GM12801 (cell line): ENCODE data around the gene SNRPA1.

Experiments used
- CTCF ChIP-seq: IDR thresholded peaks from one replicate; pipeline ENCODE4 v1.5.1; 2011; ENCODE audit warnings: control low read depth; ENCODE audit not compliant: insufficient read length; ENCODE audit errors: extremely low read depth

SNRPA1 gene

DNA sequence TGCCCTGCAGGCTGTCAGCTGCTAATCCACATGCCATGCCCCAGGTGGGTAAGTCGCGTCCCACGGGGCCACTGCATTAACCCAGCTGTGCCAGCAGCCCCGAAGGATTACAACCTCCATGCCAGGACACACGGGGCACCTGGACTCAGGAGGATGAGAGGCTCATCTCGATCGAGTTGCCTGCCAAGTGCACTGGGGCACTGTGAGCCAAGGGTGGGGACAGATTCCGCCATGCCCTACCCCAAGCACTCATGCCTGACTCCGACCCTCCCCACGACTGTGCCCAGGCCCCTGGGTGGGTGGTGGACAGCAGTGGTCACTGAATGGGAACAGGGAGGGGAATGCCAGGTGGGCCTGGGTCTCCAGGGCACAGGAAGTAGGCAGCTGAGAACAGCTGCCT lies 20.7 kb upstream of the SNRPA1 start:
- TF ChIP-seq CTCF, result no peak

- TF ChIP-seq CTCF, result no peak
These were observed 19.5 kb upstream of the SNRPA1 start for GRCh38 chr15:101314336-101315125.

DNA sequence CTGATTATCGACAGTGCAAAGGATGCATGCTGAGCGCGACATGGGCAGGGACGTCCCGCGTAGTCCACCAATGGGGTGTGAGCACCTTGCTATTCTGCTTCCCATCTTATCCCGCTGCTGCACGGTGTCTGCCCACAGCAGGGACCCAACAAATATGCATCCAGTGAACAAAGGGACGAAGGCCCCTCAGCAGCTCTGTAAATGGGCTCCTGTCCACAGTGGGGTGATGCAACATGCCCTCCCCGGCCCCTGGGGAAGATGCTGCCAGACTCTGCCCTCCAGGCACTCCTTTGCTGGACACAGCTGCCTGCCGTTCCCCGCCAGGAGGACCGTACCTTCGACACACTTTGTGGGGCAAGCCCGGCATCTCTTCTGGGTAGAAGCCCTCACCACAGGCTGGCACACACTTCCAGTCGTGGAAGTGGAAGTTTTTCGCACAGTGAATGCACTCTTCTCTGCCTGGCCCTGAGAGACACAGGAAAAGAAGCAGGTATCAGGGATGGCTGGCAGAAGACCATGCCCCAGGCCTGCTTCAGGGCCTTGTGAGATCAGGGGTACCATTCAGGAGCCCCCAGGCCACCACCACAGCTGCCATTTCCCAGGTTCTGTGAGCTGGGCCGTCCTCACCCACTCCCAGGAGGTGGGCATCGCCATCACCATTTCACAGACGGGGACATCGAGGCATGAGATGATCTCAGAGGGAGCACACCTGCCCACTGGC lies 18.2 kb upstream of the SNRPA1 start:
- no peak for TF ChIP-seq CTCF

DNA sequence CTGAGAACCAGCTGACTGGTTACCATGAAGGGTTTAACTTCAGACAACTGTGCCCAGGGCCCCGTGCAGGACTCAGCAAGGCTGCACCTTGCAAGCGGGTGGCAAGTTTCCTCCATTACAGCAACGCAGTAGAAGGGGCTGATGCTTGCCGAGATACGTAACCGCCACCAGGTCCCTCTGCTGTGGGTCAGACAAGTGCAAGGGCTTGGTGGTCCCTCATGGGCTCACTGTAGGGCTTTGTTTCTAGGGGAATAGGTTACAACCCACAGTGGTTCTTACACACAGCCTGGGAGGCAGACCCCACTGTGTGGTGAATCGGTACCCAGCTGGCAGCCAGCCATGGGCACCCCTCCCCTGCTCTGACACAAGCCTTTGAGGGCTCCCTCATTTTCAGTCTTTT lies 15.5 kb upstream of the SNRPA1 start:
- no peak for TF ChIP-seq CTCF

DNA sequence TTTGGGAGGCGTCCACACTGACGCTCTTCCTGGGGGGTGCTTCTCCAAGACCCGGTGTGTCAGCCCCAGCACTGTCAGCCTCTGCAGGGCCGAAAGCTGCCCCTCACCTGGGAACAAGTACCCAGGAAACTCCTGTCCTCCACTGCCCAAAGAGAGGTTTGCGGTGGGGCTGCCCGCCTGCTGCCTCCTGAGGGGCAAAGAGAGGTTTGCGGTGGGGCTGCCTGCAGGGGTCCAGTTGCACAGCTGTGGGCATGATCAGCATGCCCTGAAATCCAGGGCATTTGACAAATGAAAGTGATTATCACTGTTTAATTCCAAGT lies 15.1 kb upstream of the SNRPA1 start:
- TF ChIP-seq CTCF, result no peak

DNA sequence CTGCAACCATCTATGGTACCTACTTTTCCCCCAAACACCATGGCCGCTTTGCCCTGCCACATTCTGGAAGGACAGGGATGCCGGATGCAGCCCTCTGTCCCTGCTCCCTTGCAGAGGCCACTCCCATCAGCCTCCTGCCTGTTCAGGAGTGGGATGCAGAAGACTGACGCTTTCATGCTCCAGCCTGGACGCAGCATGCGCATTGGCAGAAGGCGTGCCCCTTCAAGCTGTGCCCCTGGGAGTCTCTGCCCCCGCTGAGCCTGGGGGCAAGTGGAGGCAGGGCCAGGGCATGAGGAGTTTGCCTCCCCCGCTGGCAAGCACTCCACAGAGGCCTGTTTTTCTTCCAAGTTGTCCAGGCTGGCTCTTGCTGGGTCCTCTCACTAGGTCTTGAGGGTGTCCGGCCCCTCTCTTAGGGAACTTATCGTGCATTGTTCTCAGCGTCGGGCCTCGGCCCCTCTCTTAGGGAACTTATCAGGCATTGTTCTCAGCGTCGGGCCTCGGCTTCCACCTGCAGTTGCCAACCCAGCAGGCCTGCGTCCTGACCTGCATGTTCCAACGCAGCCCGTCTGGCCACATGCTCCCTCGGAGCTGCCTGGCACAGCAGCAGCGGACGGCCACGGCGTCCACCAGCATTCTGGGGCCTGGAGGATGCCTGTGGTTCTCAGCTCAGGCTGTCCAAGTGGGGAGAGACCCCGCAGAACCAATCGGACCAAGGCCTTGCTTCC lies 14.6 kb upstream of the SNRPA1 start:
- TF ChIP-seq CTCF, result no peak

DNA sequence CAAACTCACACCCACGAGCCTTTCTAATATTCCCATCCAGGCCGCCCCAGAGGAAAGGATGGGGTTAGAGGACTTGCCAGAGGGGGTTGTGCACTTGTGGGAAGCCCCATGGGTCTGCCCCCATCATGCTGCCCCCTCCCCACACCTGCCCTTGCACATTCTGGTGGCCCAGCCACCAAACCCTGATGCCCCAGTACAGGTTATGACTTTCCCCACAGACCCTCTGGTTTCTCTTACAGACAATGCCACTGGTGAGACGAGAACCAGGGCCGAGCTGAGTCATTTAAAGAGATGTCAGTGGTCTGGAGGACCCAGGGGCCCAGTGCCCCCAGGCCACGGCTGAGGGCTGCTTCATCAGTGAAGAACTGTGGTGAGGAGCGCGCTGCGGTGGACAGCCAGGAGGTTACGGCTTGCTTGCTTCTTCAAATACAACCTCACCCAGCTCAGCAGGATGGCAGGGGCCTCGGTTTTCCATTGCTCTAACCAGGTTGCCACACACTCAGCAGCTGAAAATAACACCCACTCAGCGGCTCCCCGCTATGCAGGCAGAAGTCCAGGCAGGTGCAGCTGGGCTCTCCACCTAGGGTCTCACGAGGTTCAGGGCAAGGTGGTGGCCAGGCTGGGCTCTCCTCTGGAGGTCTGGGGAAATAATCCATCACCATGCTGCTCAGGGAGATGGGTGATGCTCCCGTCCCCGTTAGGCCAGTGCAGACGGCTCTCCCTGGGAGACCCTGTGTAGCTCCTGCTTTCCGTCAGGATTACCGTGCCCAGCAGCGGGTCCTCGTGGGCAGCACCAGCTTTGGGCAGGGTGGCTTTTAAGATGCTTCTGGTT lies 13.8 kb upstream of the SNRPA1 start:
- no peak for TF ChIP-seq CTCF
